K562 (cell line): ENCODE results near the gene LRRC8E. TPM values are rescaled to one million over a fixed set of nuclear protein-coding genes. Genes with fewer than 3 reads are reported as not detected.
A peak's percentile ranks its signal among the peaks of the same experiment; 100 is the strongest.

Experiments
- CREM ChIP-seq: IDR thresholded peaks from 2 replicates; pipeline ENCODE4 v1.6.1; 2014; ENCODE audit warnings: antibody characterized with exemption, low read depth
- ELF1 ChIP-seq: fragments of 200-800 bp; sonication (Bioruptor generic); IDR thresholded peaks from 2 replicates; pipeline ENCODE4 v1.6.1; 2016; ENCODE audit warnings: missing genetic modification characterization, missing compliant biosample characterization
- FOXA3 ChIP-seq, 2 experiments: fragments of 450-650 bp in 1 of 2; sonication (generic) in 1 of 2; formaldehyde crosslinking; IDR thresholded peaks in 1 of 2; conservative IDR thresholded peaks in 1 of 2; 2 replicates each; pipeline versions ENCODE4 v1.4.0 to v1.8.0; 2020 to 2022; ENCODE audit warnings: mild to moderate bottlenecking in 2 of 2, missing genetic modification reagents in 1 of 2
- GTF2F1 ChIP-seq: IDR thresholded peaks from 2 replicates; pipeline ENCODE4 v1.6.1; 2011; ENCODE audit warnings: low read depth, low read length, improper control_type of control experiment
- LCOR ChIP-seq: sonication (generic); formaldehyde crosslinking; IDR thresholded peaks from 2 replicates; pipeline ENCODE4 v1.8.0; 2022; ENCODE audit warnings: mild to moderate bottlenecking, missing genetic modification reagents
- NR4A1 ChIP-seq, 2 experiments: fragments of 250-450 bp in 1 of 2; fragments of 450-650 bp in 1 of 2; sonication (Bioruptor Pico) in 1 of 2; IDR thresholded peaks; 2 replicates each; pipeline versions ENCODE4 v1.4.0 to v1.6.1; 2016 to 2020; ENCODE audit warnings: mild to moderate bottlenecking in 2 of 2, missing compliant biosample characterization in 1 of 2, missing genetic modification characterization in 1 of 2, moderate library complexity in 1 of 2
- PHTF2 ChIP-seq: fragments of 250-450 bp; sonication (Bioruptor Pico); IDR thresholded peaks from 2 replicates; pipeline ENCODE4 v1.5.0; 2021; ENCODE audit warnings: mild to moderate bottlenecking
- POLR2B ChIP-seq: fragments of 450-650 bp; IDR thresholded peaks from 2 replicates; pipeline ENCODE4 v1.6.1; 2018; ENCODE audit warnings: low read depth; ENCODE audit not compliant: partially characterized antibody
- POU5F1 ChIP-seq: fragments of 150-350 bp; IDR thresholded peaks from 2 replicates; pipeline ENCODE4 v1.6.1; 2014; ENCODE audit warnings: borderline replicate concordance, low read length, low read depth, mild to moderate bottlenecking; ENCODE audit not compliant: partially characterized antibody
- RCOR1 ChIP-seq, 2 experiments: IDR thresholded peaks; 2 replicates each; pipeline ENCODE4 v1.6.1; 2012; ENCODE audit warnings: low read depth in 2 of 2, low read length in 2 of 2, borderline replicate concordance in 1 of 2, improper control_type of control experiment in 1 of 2
- SMARCC2 ChIP-seq: fragments of 450-650 bp; IDR thresholded peaks from 2 replicates; pipeline ENCODE4 v1.6.1; 2017; ENCODE audit warnings: antibody characterized with exemption, moderate library complexity, mild to moderate bottlenecking, low read depth
- TBL1XR1 ChIP-seq, 2 experiments: IDR thresholded peaks; 2 replicates each; pipeline ENCODE4 v1.6.1; 2012; ENCODE audit warnings: improper control_type of control experiment in 2 of 2, low read length in 2 of 2, mild to moderate bottlenecking in 1 of 2
- ZBTB7A ChIP-seq: IDR thresholded peaks from 2 replicates; pipeline ENCODE4 v1.6.1; 2011; ENCODE audit warnings: low read depth, mild to moderate bottlenecking, low read length, moderate library complexity, borderline replicate concordance; ENCODE audit not compliant: control insufficient read depth
- ZFPM2 ChIP-seq: fragments of 250-450 bp; sonication (Bioruptor Pico); IDR thresholded peaks from 2 replicates; pipeline ENCODE4 v1.5.1; 2022; ENCODE audit warnings: mild to moderate bottlenecking
- ZNF133 ChIP-seq: fragments of 250-450 bp; sonication (Bioruptor Pico); IDR thresholded peaks from 2 replicates; pipeline ENCODE4 v1.4.0; 2020; ENCODE audit warnings: mild to moderate bottlenecking
- ZNF766 ChIP-seq: fragments of 200-800 bp; sonication (Bioruptor generic); conservative IDR thresholded peaks from 2 replicates; pipeline ENCODE4 v1.6.1; 2016; ENCODE audit warnings: missing genetic modification characterization, missing compliant biosample characterization
- polyA plus RNA-seq, 8 experiments: library from polyadenylated mRNA; depleted of rRNA in 4 of 8; stranded (reverse) in 5 of 8; unstranded in 3 of 8; fragments of >200 nt; fragmentation: Nextera tagmentation in 2 of 8; fragmentation: Illumina TruSeq in 1 of 8; extraction: Ambion mirVana in 2 of 8; extraction: Trizol in 1 of 8; gene quantifications; 2 replicates each; pipeline versions ENCODE4 v1.2.1 to v1.2.3, GENCODE V29; 2011 to 2014; ENCODE audit warnings: inconsistent platforms in 1 of 8, missing spikeins in 1 of 8
- total RNA-seq, 7 experiments: library from RNA; depleted of rRNA in 6 of 7; stranded (reverse); fragments of >200 nt in 6 of 7; fragmentation: Illumina TruSeq in 2 of 7; extraction: Trizol in 2 of 7; gene quantifications; 2 replicates each; pipeline versions ENCODE4 v1.2.1 to v1.2.3, GENCODE V29; 2011 to 2021; ENCODE audit warnings: low replicate concordance in 1 of 7
- TF ChIP-seq, protein P1 (sequence below): sonication (generic); formaldehyde crosslinking; IDR thresholded peaks from 2 replicates; pipeline ENCODE4 v1.9.0; 2022; ENCODE audit warnings: mild to moderate bottlenecking, missing genetic modification reagents
- TF ChIP-seq, protein P2 (sequence below): fragments of 450-650 bp; IDR thresholded peaks from 2 replicates; pipeline ENCODE4 v1.6.1; 2016; ENCODE audit warnings: missing biosample characterization, missing genetic modification characterization
- TF ChIP-seq, protein P3 (sequence below): fragments of 250-450 bp; sonication (Bioruptor Pico); IDR thresholded peaks from 2 replicates; pipeline ENCODE4 v1.8.0; 2021; ENCODE audit warnings: mild to moderate bottlenecking, moderate library complexity
- TF ChIP-seq, protein P4 (sequence below): sonication (generic); formaldehyde crosslinking; IDR thresholded peaks from 2 replicates; pipeline ENCODE4 v1.8.1; 2023; ENCODE audit warnings: mild to moderate bottlenecking, missing genetic modification reagents, moderate library complexity
- TF ChIP-seq, protein P5 (sequence below): sonication (generic); formaldehyde crosslinking; IDR thresholded peaks from 2 replicates; pipeline ENCODE4 v1.8.0; 2022; ENCODE audit warnings: mild to moderate bottlenecking, low read depth, missing genetic modification reagents

The LRRC8E gene
- total and polyA plus RNA-seq, 9 of the 15 experiments (the other 6 are each of a cell fraction or from before 2014, with no cell fraction given), result 0.08 to 5.7 (median 3.5) TPM; not detected in 1

- TF ChIP-seq, protein P1, sequence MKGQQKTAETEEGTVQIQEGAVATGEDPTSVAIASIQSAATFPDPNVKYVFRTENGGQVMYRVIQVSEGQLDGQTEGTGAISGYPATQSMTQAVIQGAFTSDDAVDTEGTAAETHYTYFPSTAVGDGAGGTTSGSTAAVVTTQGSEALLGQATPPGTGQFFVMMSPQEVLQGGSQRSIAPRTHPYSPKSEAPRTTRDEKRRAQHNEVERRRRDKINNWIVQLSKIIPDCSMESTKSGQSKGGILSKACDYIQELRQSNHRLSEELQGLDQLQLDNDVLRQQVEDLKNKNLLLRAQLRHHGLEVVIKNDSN (CRISPR knock-in tag), result no peak; the same call in 1 of the 2 replicates
- TF ChIP-seq ELF1 (tag) (no peak), ZFPM2 (CRISPR knock-in tag) (no peak), RCOR1 (IDR thresholded peaks at IDR 0.05; ENCODE audit: borderline replicate concordance in 1 of 2, low read depth in 2 of 2, low read length in 2 of 2) (no peak), LCOR (no peak), SMARCC2 (no peak), GTF2F1 (no peak), FOXA3 (CRISPR knock-in tag; conservative IDR thresholded peaks at IDR 0.05 in 1 of 2, IDR thresholded peaks at IDR 0.05 in 1 of 2) (no peak), ZNF133 (no peak), POLR2B (no peak), ZNF766 (CRISPR knock-in tag) (no peak), CREM (peak; percentile 71), NR4A1 (CRISPR knock-in tag; IDR thresholded peaks at IDR 0.05) (0 out of 2 replicates have a peak, but pooled peaks have one; percentile 34), NR4A1 (tag; IDR thresholded peaks at IDR 0.05) (no peak), ZBTB7A (peak; percentile 89), TBL1XR1 (IDR thresholded peaks at IDR 0.05; ENCODE audit: low read length in 2 of 2) (no peak), POU5F1 (no peak), PHTF2 (no peak)
- TF ChIP-seq, protein P2, sequence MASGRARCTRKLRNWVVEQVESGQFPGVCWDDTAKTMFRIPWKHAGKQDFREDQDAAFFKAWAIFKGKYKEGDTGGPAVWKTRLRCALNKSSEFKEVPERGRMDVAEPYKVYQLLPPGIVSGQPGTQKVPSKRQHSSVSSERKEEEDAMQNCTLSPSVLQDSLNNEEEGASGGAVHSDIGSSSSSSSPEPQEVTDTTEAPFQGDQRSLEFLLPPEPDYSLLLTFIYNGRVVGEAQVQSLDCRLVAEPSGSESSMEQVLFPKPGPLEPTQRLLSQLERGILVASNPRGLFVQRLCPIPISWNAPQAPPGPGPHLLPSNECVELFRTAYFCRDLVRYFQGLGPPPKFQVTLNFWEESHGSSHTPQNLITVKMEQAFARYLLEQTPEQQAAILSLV, result no peak
- TF ChIP-seq, protein P3, sequence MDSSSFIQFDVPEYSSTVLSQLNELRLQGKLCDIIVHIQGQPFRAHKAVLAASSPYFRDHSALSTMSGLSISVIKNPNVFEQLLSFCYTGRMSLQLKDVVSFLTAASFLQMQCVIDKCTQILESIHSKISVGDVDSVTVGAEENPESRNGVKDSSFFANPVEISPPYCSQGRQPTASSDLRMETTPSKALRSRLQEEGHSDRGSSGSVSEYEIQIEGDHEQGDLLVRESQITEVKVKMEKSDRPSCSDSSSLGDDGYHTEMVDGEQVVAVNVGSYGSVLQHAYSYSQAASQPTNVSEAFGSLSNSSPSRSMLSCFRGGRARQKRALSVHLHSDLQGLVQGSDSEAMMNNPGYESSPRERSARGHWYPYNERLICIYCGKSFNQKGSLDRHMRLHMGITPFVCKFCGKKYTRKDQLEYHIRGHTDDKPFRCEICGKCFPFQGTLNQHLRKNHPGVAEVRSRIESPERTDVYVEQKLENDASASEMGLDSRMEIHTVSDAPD (CRISPR knock-in tag), result no peak
- TF ChIP-seq, protein P4, sequence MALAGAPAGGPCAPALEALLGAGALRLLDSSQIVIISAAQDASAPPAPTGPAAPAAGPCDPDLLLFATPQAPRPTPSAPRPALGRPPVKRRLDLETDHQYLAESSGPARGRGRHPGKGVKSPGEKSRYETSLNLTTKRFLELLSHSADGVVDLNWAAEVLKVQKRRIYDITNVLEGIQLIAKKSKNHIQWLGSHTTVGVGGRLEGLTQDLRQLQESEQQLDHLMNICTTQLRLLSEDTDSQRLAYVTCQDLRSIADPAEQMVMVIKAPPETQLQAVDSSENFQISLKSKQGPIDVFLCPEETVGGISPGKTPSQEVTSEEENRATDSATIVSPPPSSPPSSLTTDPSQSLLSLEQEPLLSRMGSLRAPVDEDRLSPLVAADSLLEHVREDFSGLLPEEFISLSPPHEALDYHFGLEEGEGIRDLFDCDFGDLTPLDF, result no peak
- TF ChIP-seq, protein P5, sequence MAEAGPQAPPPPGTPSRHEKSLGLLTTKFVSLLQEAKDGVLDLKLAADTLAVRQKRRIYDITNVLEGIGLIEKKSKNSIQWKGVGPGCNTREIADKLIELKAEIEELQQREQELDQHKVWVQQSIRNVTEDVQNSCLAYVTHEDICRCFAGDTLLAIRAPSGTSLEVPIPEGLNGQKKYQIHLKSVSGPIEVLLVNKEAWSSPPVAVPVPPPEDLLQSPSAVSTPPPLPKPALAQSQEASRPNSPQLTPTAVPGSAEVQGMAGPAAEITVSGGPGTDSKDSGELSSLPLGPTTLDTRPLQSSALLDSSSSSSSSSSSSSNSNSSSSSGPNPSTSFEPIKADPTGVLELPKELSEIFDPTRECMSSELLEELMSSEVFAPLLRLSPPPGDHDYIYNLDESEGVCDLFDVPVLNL (CRISPR knock-in tag), result 0 out of 2 replicates have a peak, but pooled peaks have one; percentile 25
Observed at GRCh38 chr19:7852851-7853769, 35.2 kb upstream of the LRRC8E start (continued).
